ENCODE results near the gene TSPAN5. TPM values are rescaled to one million over a fixed set of nuclear protein-coding genes. Genes with fewer than 3 reads are reported as not detected.

The TSPAN5 gene
- total and polyA plus RNA-seq, 9 of the 15 experiments (the other 6 are each of a cell fraction or from before 2014, with no cell fraction given), result 0.58 to 6.6 (median 0.73) TPM

DNA sequence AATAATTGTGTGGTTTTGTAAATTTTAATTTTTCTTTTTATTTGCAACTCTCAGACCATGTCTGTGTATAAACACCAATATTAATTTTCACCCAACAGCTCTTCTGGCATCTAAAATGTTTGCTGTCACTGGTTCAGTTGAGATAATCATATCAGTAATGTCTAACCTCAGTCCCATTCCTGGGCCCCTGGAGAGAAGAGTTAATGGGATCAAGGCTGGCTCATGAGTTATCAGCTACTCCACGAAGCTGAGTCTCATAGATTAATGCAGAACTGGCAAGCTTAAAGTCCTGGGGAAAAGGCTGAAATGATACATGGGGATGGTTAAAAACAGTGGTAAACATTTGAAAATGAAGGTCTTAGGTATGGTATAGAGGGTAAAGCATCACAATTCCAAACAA, 28.4 kb upstream of the TSPAN5 start (continued):
- TF ChIP-seq ZNF184 (CRISPR knock-in tag; IDR thresholded peaks at IDR 0.05) (no peak), HMG20A (CRISPR knock-in tag; conservative IDR thresholded peaks at IDR 0.05) (no peak), MYC (IDR thresholded peaks at IDR 0.05; ENCODE audit: low read depth, low read length) (no peak), MYC (CRISPR knock-in tag; IDR thresholded peaks at IDR 0.05; ENCODE audit: borderline replicate concordance, low read depth) (no peak), MTA1 (IDR thresholded peaks at IDR 0.05; ENCODE audit: borderline replicate concordance) (peak; percentile 58; the same call in 1 of the 2 replicates), GATA2 (CRISPR knock-in tag; IDR thresholded peaks at IDR 0.05) (peak; percentile 48; the same call in 1 of the 2 replicates), NFXL1 (CRISPR knock-in tag; IDR thresholded peaks at IDR 0.05) (no peak), ZNF699 (CRISPR knock-in tag; IDR thresholded peaks at IDR 0.05; ENCODE audit: insufficient replicate concordance) (no peak), U2AF2 (optimal IDR thresholded peaks at IDR 0.05; ENCODE audit: low read depth, low read length) (no peak), ZNF324 (CRISPR knock-in tag; IDR thresholded peaks at IDR 0.05) (no peak), HNRNPH1 (optimal IDR thresholded peaks at IDR 0.05; ENCODE audit: low read depth, low read length) (no peak), FOXA1 (IDR thresholded peaks at IDR 0.05; ENCODE audit: borderline replicate concordance) (no peak), STAG1 (CRISPR knock-in tag; IDR thresholded peaks at IDR 0.05; ENCODE audit: borderline replicate concordance) (no peak), EP300 (IDR thresholded peaks at IDR 0.05; ENCODE audit: low read length) (peak; percentile 90), HDGF (IDR thresholded peaks at IDR 0.05) (no peak), GTF2F1 (IDR thresholded peaks at IDR 0.05; ENCODE audit: low read depth, low read length) (no peak), FOXJ3 (CRISPR knock-in tag; IDR thresholded peaks at IDR 0.05) (no peak), HDAC8 (tag; IDR thresholded peaks at IDR 0.05) (no peak), TCF7 (IDR thresholded peaks at IDR 0.05; ENCODE audit: borderline replicate concordance) (0 out of 2 replicates have a peak, but pooled peaks have one; percentile 46), ZNF3 (CRISPR knock-in tag; IDR thresholded peaks at IDR 0.05) (no peak), NR2C2 (CRISPR knock-in tag; IDR thresholded peaks at IDR 0.05) (no peak), NR2C2 (tag; IDR thresholded peaks at IDR 0.05) (no peak)
- TF ChIP-seq, protein P1, sequence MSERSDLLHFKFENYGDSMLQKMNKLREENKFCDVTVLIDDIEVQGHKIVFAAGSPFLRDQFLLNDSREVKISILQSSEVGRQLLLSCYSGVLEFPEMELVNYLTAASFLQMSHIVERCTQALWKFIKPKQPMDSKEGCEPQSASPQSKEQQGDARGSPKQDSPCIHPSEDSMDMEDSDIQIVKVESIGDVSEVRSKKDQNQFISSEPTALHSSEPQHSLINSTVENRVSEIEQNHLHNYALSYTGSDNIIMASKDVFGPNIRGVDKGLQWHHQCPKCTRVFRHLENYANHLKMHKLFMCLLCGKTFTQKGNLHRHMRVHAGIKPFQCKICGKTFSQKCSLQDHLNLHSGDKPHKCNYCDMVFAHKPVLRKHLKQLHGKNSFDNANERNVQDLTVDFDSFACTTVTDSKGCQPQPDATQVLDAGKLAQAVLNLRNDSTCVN (CRISPR knock-in tag; IDR thresholded peaks at IDR 0.05), result no peak
- TF ChIP-seq, protein P2, sequence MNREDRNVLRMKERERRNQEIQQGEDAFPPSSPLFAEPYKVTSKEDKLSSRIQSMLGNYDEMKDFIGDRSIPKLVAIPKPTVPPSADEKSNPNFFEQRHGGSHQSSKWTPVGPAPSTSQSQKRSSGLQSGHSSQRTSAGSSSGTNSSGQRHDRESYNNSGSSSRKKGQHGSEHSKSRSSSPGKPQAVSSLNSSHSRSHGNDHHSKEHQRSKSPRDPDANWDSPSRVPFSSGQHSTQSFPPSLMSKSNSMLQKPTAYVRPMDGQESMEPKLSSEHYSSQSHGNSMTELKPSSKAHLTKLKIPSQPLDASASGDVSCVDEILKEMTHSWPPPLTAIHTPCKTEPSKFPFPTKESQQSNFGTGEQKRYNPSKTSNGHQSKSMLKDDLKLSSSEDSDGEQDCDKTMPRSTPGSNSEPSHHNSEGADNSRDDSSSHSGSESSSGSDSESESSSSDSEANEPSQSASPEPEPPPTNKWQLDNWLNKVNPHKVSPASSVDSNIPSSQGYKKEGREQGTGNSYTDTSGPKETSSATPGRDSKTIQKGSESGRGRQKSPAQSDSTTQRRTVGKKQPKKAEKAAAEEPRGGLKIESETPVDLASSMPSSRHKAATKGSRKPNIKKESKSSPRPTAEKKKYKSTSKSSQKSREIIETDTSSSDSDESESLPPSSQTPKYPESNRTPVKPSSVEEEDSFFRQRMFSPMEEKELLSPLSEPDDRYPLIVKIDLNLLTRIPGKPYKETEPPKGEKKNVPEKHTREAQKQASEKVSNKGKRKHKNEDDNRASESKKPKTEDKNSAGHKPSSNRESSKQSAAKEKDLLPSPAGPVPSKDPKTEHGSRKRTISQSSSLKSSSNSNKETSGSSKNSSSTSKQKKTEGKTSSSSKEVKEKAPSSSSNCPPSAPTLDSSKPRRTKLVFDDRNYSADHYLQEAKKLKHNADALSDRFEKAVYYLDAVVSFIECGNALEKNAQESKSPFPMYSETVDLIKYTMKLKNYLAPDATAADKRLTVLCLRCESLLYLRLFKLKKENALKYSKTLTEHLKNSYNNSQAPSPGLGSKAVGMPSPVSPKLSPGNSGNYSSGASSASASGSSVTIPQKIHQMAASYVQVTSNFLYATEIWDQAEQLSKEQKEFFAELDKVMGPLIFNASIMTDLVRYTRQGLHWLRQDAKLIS (CRISPR knock-in tag; IDR thresholded peaks at IDR 0.05), result no peak
- TF ChIP-seq, protein P3, sequence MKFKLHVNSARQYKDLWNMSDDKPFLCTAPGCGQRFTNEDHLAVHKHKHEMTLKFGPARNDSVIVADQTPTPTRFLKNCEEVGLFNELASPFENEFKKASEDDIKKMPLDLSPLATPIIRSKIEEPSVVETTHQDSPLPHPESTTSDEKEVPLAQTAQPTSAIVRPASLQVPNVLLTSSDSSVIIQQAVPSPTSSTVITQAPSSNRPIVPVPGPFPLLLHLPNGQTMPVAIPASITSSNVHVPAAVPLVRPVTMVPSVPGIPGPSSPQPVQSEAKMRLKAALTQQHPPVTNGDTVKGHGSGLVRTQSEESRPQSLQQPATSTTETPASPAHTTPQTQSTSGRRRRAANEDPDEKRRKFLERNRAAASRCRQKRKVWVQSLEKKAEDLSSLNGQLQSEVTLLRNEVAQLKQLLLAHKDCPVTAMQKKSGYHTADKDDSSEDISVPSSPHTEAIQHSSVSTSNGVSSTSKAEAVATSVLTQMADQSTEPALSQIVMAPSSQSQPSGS (CRISPR knock-in tag; IDR thresholded peaks at IDR 0.05), result no peak

Data from K562 (cell line).